HG03064 (cell line): ENCODE results near the gene IQSEC3.
"Not testable (repeated sequence)": the region's sequence is repeated elsewhere in the genome, so short reads cannot be mapped to it uniquely, and the experiment has no call there.

Experiments
- ATAC-seq: cut with Tn5 transposase; IDR thresholded peaks from one replicate; pipeline ENCODE4 v1.9.1; 2021; ENCODE audit warnings: low read depth; ENCODE audit not compliant: unreplicated experiment

The IQSEC3 gene

DNA sequence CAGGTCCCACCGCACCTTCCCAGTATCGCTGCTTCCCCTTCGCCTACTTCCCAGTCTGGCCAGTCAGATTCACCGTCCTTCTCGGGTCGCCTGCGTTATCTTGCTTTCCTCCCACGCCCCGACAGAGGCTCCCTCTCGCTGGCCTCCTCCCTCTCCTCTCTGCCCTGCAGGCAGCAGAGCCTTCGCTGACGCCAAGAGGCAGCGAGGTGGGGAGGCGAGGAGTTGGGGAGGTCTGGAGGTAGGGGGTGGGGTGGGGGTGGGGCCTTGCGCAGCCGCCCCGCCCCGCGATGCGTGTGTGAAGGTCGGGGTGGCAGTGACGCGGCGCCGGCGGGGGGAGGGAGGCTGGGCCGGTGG is at the start of gene IQSEC3:
Gene IQSEC3, plus strand, starts transcription at position 340 of the 354 bp plus-strand sequence. CDS start 116 bp downstream, outside the sequence.
- ATAC-seq: not testable (repeated sequence)

DNA sequence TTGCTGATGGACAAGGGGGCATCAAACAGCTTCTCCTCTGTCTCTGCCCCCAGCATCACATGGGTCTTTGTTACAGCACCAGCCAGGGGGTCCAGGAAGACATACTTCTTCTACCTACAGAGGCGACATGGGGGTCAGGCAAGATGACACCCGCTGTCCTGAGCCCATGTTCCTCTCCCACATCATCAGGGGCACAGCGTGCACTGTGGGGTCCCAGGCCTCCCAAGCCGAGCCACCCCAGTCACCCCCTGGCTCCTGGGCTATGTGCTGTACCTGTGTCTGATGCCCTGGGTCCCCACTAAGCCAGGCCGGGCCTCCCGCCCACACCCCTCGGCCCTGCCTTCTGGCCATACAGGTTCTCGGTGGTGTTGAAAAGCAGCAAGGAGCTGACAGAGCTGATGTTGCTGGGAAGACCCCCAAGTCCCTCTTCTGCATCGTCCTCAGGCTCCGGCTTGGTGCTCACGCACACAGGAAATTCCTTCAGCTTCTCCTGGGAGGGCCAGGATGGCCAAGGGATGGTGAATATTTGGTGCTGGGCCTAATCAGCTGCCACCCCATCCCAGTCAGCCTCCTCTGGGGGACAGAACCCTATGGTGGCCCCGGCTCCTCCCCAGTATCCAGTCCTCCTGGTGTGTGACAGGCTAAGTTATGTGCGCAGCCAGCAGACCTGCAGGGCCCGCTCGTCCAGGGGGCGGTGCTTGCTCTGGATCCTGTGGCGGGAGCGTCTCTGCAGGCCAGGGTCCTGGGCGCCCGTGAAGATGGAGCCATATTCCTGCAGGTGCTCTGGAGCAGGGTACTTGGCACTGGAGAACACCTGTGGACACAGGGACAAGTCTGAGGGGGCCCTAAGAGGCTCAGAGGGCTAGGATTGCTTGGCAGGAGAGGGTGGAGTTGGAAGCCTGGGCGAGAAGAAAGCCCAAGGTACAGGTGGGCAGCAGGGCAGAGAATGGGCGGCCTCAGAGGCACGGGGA is 48.9 kb upstream of the IQSEC3 start:
- ATAC-seq: not testable (repeated sequence)

DNA sequence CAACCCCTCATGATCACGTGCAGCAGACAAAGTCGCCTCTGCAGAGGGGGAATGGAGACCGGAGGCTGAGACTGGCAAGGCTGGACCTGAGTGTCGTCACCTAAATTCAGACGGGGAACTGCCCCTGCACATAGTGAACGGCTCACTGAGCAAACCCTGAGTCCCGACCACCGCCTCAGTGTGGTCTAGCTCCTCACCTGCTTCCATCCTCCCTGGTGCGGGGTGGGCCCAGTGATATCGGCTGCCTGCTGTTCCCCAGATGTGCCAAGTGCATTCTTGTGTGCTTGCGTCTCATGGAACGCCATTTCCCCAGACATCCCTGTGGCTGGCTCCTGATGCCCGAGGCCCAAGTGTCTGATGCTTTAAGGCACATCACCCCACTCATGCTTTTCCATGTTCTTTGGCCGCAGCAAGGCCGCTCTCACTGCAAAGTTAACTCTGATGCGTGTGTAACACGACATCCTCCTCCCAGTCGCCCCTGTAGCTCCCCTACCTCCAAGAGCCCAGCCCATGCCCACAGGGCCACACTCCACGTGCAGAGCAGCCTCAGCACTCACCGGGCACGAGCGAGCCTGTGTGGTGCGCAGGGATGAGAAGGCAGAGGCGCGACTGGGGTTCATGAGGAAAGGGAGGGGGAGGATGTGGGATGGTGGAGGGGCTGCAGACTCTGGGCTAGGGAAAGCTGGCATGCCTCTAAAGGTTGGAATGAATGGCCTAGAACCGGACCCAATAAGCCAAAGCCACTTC is 47.6 kb upstream of the IQSEC3 start:
- ATAC-seq: not testable (repeated sequence)

DNA sequence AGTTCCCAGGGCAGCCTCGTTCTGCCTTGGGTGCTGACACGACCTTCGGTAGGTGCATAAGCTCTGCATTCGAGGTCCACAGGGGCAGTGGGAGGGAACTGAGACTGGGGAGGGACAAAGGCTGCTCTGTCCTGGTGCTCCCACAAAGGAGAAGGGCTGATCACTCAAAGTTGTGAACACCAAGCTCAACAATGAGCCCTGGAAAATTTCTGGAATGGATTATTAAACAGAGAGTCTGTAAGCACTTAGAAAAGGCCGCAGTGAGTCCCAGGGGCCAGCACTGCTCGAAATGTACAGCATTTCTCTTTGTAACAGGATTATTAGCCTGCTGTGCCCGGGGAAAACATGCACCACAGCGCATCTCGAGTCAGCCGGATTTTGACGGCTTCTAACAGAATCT is 46.7 kb upstream of the IQSEC3 start:
- ATAC-seq: not testable (repeated sequence)

DNA sequence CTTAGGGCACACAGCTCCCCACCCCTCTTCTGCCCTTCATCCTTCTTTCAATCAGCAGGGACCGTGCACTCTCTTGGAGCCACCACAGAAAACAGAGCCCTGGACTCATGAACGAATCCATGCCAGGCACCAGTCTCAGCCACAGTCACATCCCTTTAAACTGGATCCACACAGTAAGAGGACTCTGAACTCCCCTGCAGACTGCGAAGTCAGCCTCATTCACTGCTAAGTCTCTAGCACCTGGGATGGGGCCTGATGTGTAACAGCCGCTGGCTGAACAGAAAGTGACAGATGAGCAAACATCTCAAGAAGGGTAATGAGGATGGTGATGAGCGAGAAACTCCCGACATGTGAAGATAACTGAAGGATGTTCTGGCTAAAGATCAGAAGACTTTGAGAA is 45.8 kb upstream of the IQSEC3 start:
- ATAC-seq: no peak

DNA sequence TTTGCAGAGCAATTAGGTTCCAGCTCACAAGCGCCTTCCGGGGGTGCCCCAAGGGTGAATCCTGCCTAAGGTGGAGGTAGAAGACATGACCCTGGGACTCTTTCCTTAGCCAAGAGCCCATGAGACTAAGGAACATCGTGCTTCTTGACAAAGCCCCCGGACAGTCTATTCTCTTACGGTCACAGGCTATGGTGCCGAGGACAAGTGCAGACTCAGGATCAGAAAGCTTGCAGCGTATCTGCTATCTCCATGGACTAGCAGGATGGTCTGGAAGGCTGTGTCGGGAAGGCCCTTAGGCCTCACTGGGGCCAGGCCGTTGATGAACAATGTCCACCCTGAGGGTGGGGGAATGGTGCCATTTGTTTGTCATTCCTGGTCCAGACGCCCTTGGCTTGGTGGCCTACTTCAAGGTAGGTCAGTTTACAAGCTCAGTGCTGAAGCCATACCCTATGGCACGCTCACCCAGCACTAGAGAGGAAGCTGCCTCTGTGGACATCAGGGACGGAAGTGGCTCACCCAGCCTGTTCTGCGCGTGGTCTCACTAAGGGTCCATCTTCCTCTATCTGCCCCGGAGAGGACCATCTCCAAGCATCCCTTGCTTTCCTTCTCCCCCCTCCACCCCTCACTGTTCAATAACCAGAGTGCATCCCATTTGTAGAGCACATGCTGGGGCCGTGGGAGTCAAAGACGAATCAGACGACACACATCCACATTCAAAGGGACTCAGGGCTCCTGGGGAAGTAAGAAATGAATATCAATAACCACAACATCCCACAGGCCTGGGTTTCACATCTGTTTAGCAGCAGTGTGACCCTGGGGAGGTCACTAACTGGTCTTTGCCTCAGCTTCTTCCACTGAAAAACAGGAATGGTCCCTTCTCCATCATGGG is 45.0 kb upstream of the IQSEC3 start:
- ATAC-seq: no peak

DNA sequence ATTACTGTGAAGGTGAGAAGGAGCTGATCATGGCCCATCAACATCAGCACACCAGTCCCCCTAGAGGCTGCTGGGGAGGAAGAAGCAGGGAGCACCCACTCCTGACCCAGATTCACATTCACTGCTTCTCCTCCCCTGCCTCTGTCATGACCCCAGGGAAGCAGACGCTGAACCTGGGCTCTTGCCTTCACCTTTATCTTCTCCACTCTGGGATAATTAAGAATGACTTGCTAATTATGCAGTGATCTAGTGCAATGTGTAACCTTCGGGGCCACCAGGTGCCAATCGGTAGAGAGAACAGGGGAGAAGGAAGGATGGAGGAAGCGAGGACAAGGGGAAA is 44.4 kb upstream of the IQSEC3 start:
- ATAC-seq: no peak

DNA sequence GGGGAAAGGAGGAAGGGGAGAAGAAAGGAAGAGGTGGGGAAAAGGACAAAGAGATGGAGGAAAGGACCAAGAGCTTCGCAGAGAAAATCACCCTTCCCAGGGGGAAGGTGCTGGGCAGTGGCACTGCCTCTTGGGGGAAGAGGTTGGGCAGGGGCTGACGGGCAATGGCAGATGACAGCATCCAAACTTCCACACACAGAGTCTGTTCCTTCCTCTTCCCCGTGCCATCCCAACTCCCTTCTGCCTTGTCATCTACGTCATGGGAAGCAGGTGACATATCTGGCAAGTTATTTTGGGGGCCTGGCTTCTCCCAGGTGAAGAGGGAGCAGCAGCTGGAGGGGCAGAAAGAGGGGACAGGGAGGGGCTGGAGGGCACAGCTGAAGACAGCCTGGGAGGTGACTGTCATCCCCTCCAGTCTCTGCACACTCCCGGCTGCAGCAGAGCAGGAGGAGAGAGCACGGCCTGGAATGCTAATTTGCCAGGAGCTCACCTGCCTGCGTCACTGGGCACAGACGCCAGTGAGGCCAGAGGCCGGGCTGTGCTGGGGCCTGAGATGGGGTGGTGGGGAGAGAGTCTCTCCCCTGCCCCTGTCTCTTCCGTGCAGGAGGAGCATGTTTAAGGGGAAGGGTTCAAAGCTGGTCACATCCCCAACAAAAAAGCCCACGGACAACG is 43.9 kb upstream of the IQSEC3 start:
- ATAC-seq: no peak

DNA sequence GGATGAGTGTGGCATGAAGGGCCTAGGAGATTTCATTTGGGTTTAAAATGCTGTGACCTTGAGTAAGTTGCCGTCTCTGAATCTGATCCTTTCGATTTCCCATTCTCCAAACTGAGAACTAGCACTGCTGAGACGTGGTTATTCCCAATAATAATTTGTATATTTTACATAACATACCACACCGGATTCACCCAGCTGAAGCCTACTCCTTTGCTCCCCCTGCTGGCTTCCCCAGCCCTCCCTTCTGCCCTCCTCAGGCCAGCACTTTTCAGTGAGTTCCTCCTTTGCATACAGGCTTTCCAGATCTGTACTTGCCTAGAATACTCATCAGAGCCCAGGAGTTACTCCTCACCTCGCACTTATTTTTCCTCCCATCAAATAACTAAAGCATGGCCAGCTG is 38.7 kb upstream of the IQSEC3 start:
- ATAC-seq: not testable (repeated sequence)

DNA sequence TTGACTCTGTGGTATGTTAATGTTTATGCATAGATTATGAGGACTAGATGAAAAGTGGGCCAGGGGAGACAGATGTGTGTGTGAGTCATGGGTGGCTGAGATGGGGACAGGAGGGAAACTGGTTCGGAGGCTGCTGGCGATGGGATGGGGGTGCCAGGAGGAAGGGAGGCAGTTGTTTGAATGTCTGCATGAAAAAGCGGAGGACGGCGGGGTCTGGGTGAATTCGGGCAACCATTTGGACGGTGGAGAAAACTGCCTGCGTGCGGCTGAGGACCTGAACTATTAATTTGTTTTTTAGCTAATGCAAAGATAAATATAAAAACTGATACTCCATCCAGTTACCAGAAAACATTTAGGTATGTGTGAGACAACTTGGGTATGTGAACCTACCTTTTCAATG is 27.8 kb upstream of the IQSEC3 start:
- ATAC-seq: not testable (repeated sequence)

DNA sequence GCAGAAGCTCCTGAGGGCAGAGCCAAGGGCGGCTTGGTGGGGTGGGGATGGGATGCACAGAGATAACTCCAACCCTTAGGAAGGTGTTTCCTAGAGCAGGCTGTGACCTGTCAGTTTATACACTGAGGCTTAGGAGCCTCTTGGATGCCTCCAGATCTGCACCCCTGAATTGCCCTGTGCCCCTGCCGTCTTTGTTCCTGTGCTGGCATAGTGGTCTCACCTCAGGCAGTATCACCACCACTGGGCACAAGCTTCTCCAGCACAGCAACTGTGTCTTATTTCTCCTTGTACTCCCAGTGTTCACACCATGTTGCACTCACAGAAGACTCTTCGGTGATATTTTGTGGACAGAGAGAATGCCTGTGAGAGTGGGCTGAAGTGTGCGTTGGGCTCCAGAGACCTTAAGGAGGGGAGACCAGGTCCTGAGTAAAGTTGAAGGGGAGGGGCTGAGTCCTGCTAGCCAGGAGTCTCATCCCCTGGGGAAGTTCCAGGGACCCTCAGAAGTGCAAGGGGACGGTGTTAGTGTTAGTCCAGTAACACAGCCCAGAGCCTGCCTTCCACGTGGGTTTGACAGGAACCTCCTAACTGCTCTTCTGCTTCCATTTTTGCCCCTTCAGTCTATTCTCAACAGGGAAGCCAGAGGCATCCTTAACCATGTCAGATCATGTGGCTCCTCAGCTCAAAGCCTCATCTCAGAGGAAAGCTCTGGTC is 26.9 kb upstream of the IQSEC3 start:
- ATAC-seq: not testable (repeated sequence)

DNA sequence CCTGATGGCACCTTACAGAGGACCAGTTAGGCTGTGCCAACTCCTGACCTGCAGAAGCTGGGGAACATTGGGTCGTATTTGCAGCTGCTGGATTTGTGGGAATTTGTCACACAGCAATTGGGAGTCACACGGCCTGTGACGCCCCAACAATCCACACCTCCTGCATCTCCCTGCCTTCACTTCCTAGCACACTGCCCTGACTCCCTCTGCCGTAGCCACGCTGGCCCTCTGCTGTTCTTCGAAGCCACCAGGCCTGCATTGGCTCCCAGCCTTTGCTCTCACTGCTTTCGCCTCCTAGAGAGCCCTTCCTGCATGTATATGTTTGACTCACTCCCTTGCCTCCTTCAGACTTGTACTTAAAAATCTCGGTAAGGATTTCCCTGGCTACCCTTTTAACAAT is 22.2 kb upstream of the IQSEC3 start:
- ATAC-seq: not testable (repeated sequence)

DNA sequence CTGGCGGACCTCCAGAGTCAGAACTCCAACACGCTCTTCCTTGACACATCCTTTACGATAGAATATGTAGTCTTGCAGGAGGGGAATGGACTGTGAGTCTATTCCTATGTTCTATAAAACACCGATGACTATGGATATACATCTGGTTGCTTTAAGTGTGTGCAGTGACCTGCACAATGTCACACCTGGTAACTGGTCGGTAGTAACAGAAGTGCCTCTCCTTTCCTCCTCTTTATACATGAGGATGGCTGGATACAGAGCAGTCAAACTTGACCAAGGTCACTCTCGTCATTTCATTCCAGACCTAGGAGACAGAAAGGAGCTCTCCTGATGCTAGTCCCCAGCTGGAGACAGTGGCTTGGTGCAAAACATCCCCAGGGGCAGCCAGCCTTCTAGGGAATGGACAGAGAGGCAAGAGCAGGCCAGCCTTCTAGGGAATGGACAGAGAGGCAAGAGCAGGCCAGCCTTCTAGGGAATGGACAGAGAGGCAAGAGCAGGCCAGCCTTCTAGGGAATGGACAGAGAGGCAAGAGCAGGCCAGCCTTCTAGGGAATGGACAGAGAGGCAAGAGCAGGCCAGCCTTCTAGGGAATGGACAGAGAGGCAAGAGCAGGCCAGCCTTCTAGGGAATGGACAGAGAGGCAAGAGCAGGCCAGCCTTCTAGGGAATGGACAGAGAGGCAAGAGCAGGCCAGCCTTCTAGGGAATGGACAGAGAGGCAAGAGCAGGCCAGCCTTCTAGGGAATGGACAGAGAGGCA is 21.2 kb upstream of the IQSEC3 start:
- ATAC-seq: not testable (repeated sequence)

DNA sequence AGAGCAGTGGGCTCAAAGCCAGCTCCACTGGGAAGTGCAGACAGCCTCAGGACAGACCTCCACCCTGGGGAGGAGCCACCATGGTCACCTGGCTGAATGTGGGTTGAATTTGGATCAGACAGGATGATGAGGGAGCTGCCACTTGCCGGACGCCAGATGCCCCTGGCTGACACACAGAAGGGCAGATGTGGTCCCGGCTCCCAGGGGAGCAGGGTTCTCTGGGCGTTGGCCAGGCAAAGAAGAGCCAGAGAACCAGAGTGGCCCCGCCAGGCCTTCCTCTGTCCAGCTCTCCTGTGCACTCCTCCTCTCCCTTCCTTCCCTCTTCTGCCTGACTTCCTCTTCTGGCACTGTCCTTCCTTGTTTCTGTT is 20.6 kb upstream of the IQSEC3 start:
- ATAC-seq: not testable (repeated sequence)

DNA sequence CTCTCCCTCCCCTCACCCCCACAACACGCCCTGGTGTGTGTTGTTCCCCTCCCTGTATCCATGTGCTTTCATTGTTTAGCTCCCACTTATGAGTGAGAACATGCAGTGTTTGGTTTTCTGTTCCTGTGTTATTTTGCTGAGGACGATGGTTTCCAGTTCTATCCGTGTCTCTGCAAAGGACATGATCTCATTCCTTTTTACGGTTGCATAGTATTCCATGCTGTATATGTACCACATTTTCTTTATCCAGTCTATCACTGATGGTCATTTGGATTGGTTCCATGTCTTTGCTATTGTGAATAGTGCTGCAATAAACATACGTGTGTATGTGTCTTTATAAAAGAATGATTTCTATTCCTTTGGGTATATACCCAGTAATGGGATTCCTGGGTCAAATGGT is 20.0 kb upstream of the IQSEC3 start:
- ATAC-seq: not testable (repeated sequence)

DNA sequence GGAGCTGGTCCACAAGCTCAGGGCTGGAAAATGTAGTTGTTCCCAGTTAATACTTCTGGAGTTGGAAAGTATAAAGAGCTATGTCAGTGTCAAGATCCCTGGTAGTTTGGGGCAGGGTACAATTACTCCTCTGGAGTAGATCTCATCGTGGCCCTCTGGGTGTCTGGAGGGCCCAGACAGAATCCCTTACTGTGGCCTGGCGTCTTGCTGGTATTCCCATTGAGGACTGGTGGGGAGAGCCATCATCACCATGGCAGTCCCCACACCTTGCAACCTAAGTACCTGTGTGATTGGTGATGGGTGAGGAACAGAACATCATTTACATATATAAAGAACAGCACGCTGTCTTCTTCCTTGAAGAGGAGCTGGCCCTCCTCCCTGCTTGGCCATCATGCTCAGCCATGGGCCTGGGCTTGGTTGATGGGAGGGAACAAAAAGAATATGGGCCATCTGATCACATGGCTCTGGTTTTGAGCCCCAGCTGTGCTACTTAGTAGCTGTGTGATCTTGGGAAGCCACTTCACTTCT is 18.8 kb upstream of the IQSEC3 start:
- not testable (repeated sequence) for ATAC-seq

DNA sequence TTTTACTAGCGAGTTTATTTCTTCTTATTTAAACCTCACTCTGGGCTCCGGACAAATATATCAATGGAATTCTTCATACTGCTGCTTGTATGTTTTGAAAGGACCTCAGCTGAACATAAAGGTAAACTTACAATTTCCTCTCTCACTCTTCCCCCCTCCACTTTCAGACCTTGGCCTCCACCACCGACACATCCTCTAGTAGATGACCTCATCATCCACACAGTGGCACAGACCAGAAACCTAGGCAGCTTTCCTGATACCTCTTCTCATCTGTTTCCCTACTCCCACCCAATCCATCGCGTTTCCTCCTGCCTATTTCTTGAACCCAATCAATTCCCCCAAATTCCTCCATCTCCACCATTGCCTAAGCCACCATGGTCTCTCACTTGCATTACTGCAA is 17.4 kb upstream of the IQSEC3 start:
- not testable (repeated sequence) for ATAC-seq

DNA sequence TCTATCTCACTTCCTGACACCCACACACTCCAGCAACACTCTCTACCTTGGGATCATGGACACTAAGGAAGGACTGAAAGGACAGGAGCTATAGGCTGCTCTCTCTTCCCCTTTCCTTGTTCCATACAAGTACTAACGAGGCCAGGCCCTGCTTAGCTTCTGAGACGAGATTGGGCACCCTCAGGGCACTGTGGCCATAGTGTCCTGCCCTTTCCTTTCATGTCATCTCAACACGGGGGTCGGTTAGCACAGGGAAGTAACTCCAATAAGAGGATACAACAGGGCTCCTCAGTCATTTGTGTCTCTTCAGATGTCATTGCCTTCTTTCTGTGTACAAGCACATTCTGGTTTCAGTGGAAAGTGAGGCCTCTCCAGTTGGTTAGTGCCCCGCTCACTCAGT is 15.5 kb upstream of the IQSEC3 start:
- not testable (repeated sequence) for ATAC-seq

DNA sequence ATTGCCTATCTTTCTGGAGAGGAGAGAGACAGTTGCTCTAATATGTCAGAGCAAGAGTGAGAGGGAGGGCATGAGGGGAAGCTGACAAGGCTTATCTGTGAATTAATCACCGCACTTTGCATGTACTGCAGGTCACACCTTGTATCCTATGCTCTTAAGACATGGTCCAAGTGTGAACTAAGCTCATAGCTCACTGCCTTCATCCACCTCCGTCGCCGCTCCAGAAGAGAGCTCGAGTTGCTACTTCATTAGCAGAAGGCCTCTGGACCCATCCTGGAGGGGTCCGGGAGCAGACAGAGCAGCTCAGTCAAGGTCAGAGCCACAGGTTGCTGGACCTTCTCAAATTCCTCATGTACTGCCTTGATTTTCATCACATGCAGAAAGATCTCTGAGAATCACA is 14.6 kb upstream of the IQSEC3 start:
- ATAC-seq: not testable (repeated sequence)
